GM23338 (cell line): Measurements from ENCODE around the gene GJC2. TPM values are rescaled to one million over a fixed set of nuclear protein-coding genes. Genes with fewer than 3 reads are reported as not detected.

ENCODE experiments used
- ATAC-seq: fragments of 200-7000 bp; cut with Tn5 transposase; 3 replicates; pipeline ENCODE4 v1.9.1; 2020
- DNase-seq: peaks from one replicate; pipeline ENCODE4 v3.0.0-alpha.2; 2015; ENCODE audit warnings: low spot score
- H2AFZ ChIP-seq: fragments of 200-600 bp; sonication (generic); 2 replicates; pipeline ENCODE4 v1.8.0; 2016; ENCODE audit warnings: antibody characterized with exemption, mild to moderate bottlenecking, moderate library complexity
- H3F3A ChIP-seq: fragments of 200-600 bp; sonication (generic); replicated peaks from 2 replicates; pipeline ENCODE4 v1.8.0; 2017; ENCODE audit warnings: antibody characterized with exemption, mixed run types, low read depth
- H3K27ac ChIP-seq: fragments of 200-600 bp; sonication (generic); 2 replicates; pipeline ENCODE4 v1.6.1; 2016; ENCODE audit warnings: low read depth
- H3K27me3 ChIP-seq: fragments of 200-600 bp; sonication (generic); 2 replicates; pipeline ENCODE4 v1.8.0; 2016; ENCODE audit warnings: mild to moderate bottlenecking, mixed run types, moderate library complexity; ENCODE audit not compliant: insufficient read depth
- H3K36me3 ChIP-seq: fragments of 200-600 bp; sonication (generic); 2 replicates; pipeline ENCODE4 v1.8.0; 2016; ENCODE audit warnings: mild to moderate bottlenecking; ENCODE audit not compliant: insufficient read depth
- H3K4me1 ChIP-seq: fragments of 200-600 bp; sonication (generic); 2 replicates; pipeline ENCODE4 v1.8.0; 2016; ENCODE audit warnings: mild to moderate bottlenecking, moderate library complexity; ENCODE audit not compliant: insufficient read depth
- H3K4me2 ChIP-seq: fragments of 200-600 bp; sonication (generic); 2 replicates; pipeline ENCODE4 v1.7.1; 2017; ENCODE audit warnings: mixed run types
- H3K4me3 ChIP-seq: fragments of 200-600 bp; sonication (generic); 2 replicates; pipeline ENCODE4 v1.6.1; 2016; ENCODE audit warnings: mixed run types
- H3K79me2 ChIP-seq: fragments of 200-600 bp; sonication (generic); replicated peaks from 2 replicates; pipeline ENCODE4 v1.8.0; 2017; ENCODE audit warnings: mild to moderate bottlenecking; ENCODE audit not compliant: insufficient read depth
- H3K9me2 ChIP-seq: fragments of 200-600 bp; sonication (generic); 2 replicates; pipeline ENCODE4 v1.8.0; 2017; ENCODE audit not compliant: insufficient read depth
- H4K20me1 ChIP-seq: fragments of 200-600 bp; sonication (generic); replicated peaks from 2 replicates; pipeline ENCODE4 v1.8.0; 2017; ENCODE audit warnings: mild to moderate bottlenecking; ENCODE audit not compliant: insufficient read depth
- H3K27ac Mint-ChIP-seq: 2 replicates; pipeline ENCODE4 v1.8.0; 2020; ENCODE audit warnings: inconsistent platforms, mild to moderate bottlenecking, moderate library complexity, mixed read lengths
- H3K27me3 Mint-ChIP-seq: 3 replicates; pipeline ENCODE4 v1.8.0; 2022; ENCODE audit warnings: low read depth, mild to moderate bottlenecking, moderate library complexity, mixed read lengths, inconsistent platforms; ENCODE audit not compliant: insufficient read depth, poor library complexity
- H3K36me3 Mint-ChIP-seq: 3 replicates; pipeline ENCODE4 v1.8.0; 2021; ENCODE audit warnings: low read depth, mild to moderate bottlenecking, inconsistent platforms, moderate library complexity, mixed read lengths
- H3K4me1 Mint-ChIP-seq: 3 replicates; pipeline ENCODE4 v1.8.0; 2020; ENCODE audit warnings: mild to moderate bottlenecking, inconsistent platforms, mixed read lengths
- H3K4me3 Mint-ChIP-seq: 3 replicates; pipeline ENCODE4 v1.8.0; 2021; ENCODE audit warnings: moderate library complexity, mild to moderate bottlenecking, inconsistent platforms, mixed read lengths
- H3K9me3 Mint-ChIP-seq: 3 replicates; pipeline ENCODE4 v1.8.0; 2020; ENCODE audit warnings: moderate library complexity, mild to moderate bottlenecking, inconsistent platforms, mixed read lengths
- ETS1 ChIP-seq: IDR thresholded peaks from 2 replicates; pipeline ENCODE4 v1.6.1; 2016; ENCODE audit warnings: antibody characterized with exemption
- EZH2 ChIP-seq: fragments of 200-600 bp; sonication (generic); IDR thresholded peaks from one replicate; pipeline ENCODE4 v1.8.0; 2017; ENCODE audit warnings: antibody characterized with exemption, mild to moderate bottlenecking, low read depth; ENCODE audit not compliant: unreplicated experiment
- EZH2phosphoT487 ChIP-seq: fragments of 200-600 bp; sonication (generic); IDR thresholded peaks from one replicate; pipeline ENCODE4 v1.8.1; 2018; ENCODE audit warnings: antibody characterized with exemption; ENCODE audit not compliant: unreplicated experiment
- POLR2AphosphoS5 ChIP-seq: IDR thresholded peaks from 2 replicates; pipeline ENCODE4 v1.6.1; 2016; ENCODE audit warnings: antibody characterized with exemption, low read depth
- REST ChIP-seq: IDR thresholded peaks from one replicate; pipeline ENCODE4 v1.6.1; 2018; ENCODE audit warnings: antibody characterized with exemption; ENCODE audit not compliant: unreplicated experiment
- STAT1 ChIP-seq: IDR thresholded peaks from one replicate; pipeline ENCODE4 v1.6.1; 2016; ENCODE audit warnings: antibody characterized with exemption; ENCODE audit not compliant: unreplicated experiment
- ZNF114 ChIP-seq: fragments of 250-450 bp; sonication (Bioruptor Pico); IDR thresholded peaks from 2 replicates; pipeline ENCODE4 v1.5.0; 2020; ENCODE audit warnings: mild to moderate bottlenecking, moderate library complexity
- ZNF331 ChIP-seq: fragments of 250-450 bp; sonication (Bioruptor Pico); IDR thresholded peaks from 2 replicates; pipeline ENCODE4 v1.5.0; 2020; ENCODE audit warnings: low read depth, mild to moderate bottlenecking, moderate library complexity
- ZNF462 ChIP-seq: fragments of 250-450 bp; sonication (Bioruptor Pico); IDR thresholded peaks from 2 replicates; pipeline ENCODE4 v1.5.0; 2020; ENCODE audit warnings: mild to moderate bottlenecking, moderate library complexity
- polyA plus RNA-seq: library from polyadenylated mRNA; unstranded; fragments of >200 nt; fragmentation: Nextera tagmentation; extraction: Ambion mirVana; gene quantifications from 2 replicates; pipeline ENCODE4 v1.2.1, GENCODE V29; 2016
- total RNA-seq: library from RNA; depleted of rRNA; stranded (reverse); fragments of >200 nt; shearing (Covaris generic); gene quantifications from 2 replicates; pipeline ENCODE4 v1.2.3, GENCODE V29; 2014

Gene GJC2
- total and polyA plus RNA-seq, 2 experiments from 2014 or later, result 0.15 to 1.2 TPM

DNA sequence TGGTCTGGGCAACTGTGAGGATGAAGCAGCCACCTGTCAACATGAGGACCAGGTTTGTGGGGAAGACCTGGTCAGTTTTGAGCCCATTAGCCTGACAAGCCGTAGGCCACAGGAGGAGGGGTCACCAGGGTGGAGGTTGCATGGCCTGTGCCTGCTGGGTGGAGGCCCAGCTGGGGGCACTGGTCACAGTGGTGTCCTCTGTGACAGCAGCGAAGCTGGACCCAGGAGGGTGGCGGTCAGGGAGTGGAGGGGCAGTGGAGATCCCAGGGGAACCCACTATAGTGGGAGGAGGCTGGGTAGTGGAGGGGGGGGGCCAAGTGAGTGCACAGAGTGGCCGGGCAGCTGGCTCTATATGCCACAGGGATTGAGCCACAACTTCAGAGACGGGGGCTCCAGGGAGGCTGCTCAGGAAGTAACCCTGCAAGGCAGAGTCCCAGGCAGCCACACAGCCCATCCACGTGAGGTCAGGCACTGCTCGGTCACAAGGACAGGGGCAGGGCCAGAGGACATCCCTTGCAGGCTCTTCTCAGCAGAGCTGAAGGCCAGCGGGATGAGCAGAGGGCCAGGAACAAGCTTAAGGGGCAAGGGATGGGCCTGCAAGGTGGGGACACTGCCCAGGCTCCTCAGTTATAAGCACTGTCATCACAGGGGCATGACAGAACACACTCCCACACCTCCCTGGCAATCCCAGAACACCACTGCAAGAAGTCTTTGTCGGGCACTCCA lies 44.3 kb upstream of the GJC2 start (continued):
- TF ChIP-seq ZNF462 (no peak), STAT1 (no peak)

- Histone ChIP-seq H4K20me1 (no peaks in the 10 kb centered on the region; the same call in 1 of the 2 replicates), H3K36me3 (no peaks in the 10 kb centered on the region), H3K9me2 (no peaks in the 10 kb centered on the region), H2AFZ (no peak overlapping the region), H3K27me3 (peaks cover 10% of the 10 kb centered on the region; the same call in 1 of the 2 replicates), H3K79me2 (peaks cover 8% of the 10 kb centered on the region), H3F3A (0 out of 2 replicates have a peak, but pooled peaks cover 2% of the 10 kb centered on the region), H3K27ac (no peak overlapping the region), H3K4me1 (peaks cover 7% of the 10 kb centered on the region; the same call in 1 of the 2 replicates), H3K4me3 (no peak overlapping the region), H3K4me2 (no peak overlapping the region)
- Mint-ChIP-seq H3K36me3 (peaks cover 12% of the 10 kb centered on the region), H3K4me1 (peaks cover 20% of the 10 kb centered on the region), H3K4me3 (no peak overlapping the region; the same call in 2 of the 3 replicates), H3K9me3 (no peaks in the 10 kb centered on the region; the same call in 1 of the 3 replicates), H3K27ac (no peak overlapping the region), H3K27me3 (peaks cover 28% of the 10 kb centered on the region)
- TF ChIP-seq ZNF114 (CRISPR knock-in tag) (no peak), EZH2phosphoT487 (no peak), REST (no peak), ETS1 (no peak), EZH2 (no peak), POLR2AphosphoS5 (no peak), ZNF331 (no peak), STAT1 (no peak)
- no peak for ATAC-seq
- no peak for DNase-seq
Measured at GRCh38 chr1:228105996-228106799, 43.5 kb upstream of the GJC2 start.
